ENCODE data around the gene TMEM95.
"Not testable (repeated sequence)": the region's sequence is repeated elsewhere in the genome, so short reads cannot be mapped to it uniquely, and the experiment has no call there.

Gene TMEM95

DNA sequence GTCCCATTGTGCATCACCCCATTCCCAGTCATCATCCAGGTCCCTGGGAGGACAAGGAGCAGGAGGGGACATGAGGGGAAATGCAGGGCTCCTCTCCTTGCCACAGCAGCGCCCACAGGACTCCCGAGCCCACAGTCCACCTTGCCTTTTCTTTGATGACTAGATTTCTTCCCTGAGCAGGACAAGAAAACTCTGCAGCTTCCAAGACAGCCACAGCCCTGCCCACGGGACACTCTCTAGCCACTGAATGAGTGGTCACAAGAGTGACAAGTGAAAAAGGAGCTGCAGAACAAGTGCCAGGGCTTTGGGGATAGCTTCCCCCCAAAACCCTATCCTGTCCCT is 30.5 kb upstream of the TMEM95 start:
- DNase-seq = no peak

DNA sequence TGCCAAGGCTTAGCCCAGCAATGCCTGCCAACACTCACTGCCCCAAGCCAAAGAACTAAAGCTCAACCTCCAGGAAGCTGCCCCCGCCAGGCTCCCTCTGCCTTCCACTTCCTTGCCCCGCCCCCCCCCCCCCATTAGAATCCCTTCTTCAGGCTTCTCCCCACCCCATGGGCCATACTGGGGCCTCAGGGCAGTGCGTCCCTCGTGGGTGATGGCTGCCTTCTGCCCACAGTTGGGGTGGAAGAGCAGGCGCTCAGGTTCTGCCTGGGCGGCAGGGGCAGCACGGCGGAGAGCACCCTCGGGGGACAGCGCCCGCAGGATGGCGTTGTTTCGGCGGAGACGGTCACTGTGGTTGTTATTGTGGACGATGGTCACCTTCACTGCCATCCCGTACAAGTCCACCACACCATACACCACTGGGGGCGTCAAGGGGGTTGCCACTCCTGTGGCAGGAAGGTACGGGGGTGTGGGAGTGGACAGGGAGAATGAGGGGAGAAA is 29.9 kb upstream of the TMEM95 start:
- no peak for DNase-seq

DNA sequence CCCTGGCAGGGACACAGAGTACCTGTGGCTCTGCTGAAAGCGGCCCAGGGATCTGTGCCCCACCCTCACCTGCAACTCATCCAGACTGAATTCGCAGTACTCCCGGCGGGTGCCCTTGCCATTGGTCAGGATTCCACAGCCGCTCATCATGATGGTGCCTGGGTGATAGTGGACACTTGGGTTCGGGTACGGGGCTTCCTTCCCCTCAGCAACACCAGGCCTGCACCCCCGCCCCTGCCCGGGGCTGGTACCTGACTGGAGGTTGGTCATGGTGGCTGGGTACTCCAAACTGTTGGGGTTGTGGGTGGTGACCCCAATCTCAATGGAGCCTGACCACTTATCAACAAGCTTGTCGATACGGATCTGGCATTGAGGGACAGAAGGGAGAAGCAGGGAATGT is 28.8 kb upstream of the TMEM95 start:
- DNase-seq = no peak

DNA sequence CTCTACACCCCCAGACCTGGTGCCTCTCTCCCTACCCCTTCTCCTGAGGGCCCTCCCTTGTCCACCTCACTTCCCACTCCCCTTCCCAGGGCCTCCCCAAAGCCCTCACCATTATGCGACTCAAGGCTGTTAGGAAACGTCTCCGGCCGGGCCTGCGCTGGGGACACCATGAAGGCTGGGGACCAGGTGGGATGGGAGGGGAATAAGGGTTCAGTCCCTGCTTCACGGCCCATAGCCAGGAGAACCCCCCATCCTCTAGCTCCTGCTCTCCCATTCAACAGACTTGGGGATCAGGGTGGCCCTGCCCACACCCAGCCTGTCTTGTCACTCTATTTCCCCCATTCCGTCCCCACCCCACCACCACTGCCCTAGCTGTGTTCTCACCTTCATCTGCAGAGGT is 27.9 kb upstream of the TMEM95 start:
- no peak for DNase-seq

DNA sequence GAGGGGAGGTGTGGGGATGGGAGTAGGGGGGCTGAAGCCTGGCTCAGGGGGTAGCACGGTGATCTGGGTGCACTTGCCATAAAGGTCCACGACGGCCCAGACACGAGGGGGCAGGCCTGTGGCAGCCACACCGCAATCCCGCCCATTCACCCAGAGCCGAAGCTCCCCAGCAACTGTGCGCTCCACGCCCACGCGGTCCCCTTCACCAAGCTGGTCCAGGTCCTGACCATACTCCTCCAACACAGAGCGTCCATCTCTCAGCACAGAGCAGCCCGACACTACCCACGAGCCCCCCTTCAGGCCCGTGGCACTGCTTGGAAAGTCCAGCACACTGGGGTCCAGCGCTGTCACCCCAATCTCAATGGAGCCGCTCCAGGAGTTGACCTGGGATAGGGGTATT is 27.5 kb upstream of the TMEM95 start:
- no peak for DNase-seq

DNA sequence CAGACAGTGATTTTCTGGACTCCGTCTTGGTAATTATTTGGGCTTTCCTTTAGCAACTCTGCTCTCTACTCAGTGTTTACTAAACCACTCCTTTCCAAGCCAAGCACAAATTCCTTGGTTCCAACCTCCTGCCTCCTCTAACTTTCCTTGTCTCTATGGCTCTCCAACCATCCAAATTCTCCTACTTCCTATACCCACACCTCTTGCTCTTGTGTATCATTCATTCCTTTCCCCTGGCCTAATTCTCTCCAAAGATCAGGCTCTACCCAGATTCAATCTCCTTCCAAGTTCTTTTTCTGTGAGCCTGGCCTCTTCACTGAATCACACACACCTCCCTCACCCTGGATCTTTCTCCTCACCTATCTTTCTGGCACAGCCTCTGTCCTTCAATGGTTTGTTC is 26.9 kb upstream of the TMEM95 start:
- no peak for DNase-seq

DNA sequence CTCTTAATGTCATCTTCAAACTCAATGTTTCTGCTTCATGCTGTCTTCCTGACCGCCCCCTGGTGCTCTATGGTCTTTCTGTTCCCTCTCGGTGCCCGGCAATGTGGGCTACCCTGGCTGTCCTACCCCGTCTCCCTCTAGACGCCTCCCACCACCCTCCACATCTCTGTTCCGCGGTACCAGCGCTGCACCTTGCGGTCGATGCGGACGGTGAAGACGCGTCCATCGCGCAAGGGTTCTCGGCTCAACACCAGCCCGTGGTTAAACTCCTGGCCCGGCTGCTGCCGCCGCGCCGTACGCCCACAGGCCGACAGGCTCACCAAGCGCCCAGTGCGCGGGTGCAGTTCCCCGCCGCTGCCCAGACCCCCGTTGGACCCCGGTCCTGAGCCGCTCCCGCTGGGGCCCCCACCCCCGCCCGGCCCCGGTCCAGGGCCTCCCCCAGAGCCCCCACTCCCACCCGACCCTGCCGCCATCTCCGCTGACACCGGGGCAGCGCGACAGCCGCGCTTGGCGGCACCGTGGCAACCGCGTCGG is 26.0 kb upstream of the TMEM95 start, which contains the start of gene NEURL4:
Gene NEURL4 (minus strand): TSS at position 496 of the 534 bp plus-strand sequence. CDS start 23 bp downstream, at position 473.
- no peak for DNase-seq

DNA sequence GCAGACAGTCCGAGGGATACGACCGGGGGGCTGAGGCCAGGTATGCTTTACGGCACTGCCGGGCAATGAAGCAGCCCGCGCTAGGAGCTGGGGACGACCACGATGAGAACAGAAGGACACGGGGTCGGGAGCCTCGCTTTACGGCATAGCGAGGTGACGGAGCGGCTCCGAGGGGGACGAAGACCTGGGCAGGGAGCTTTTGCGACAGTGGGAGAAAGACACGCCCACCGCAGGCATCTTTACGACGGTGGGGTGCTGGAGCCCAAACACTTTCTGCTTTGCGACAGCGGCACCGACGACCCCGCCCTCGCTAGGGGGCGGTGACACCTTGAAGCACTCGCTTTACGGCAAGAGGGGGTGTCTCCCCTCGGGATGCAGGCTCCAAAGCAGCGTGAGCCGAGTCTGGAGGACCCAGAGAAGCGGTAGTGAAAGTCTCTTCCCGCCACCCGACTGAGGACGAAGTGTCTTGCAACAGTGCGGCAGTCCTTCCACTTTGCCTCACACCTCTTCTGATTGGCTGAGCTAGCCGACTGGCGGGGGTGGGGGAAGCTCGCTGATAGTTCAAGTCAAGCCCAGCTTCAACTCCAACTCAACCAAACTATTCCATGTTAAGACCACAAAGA is 25.5 kb upstream of the TMEM95 start:
- DNase-seq = peak; percentile 96

DNA sequence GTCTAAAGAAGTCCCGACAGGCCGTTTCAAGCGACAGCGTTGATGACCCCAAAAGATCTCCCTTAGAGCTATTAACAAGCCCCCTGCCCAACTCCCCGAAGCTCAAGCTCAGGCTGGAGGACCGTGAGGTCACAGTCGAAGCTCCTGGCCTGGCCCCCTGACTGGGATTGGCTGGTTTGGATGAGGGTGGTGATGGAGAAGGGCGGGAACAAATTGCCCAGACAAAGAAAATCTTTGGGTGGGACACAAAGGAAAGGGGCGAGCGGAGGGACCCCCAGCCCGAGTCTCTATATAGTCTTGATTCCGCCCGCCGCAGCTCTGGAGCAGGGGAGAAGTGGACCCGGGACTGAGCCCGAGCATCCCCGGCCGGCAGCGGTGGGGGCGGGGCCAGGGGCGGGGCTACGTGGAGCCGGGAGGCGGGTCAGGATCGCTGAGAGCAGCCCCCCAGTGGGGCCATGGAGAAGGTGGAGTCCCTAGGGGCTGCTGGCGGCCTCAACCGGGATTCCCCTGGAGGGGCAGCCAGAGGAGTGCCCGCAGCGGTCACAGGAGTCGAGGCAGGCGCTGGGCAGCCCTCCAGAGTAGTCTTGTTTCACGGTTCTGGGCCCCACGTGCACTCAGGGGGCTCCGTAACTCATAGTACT is 24.8 kb upstream of the TMEM95 start:
- DNase-seq = peak; percentile 86

DNA sequence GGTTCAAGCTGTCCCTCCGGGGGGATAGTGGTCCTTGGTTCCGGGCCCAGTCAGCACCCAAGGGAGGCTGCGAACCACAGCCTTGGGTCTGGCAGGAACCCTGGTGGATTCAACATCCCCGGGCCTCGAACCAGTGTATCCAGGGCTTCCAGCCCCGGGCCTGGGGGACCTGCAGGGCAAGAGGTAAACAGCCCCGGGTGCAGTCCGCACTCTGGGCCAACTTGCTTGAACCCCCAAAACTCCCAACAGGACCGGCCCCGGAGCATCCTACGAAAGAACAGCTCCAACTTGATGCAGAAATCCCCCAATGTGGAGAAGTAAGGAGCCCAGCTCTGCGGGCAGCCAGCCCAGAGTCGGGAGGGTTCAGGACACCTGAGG is 24.3 kb upstream of the TMEM95 start:
- no peak for DNase-seq

DNA sequence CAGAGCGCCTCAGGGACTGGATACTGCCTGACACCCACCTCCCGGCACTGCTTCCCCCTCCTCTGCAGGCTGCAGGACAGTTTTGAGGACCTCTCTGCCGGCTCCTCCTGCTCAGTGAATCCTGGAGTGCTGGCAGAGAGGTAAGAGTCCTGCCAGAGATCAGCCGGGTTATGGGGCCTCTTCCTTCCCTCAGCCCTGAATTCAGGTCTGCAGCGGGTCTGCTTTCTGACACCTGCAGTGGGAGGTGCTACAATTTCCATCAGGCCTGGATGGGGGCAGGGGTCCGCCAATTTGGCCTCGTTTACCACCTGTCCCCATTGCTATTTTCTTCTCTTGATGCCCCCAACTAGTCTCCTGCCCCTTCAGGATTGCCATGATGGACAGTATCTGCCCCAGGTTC is 22.8 kb upstream of the TMEM95 start:
- no peak for DNase-seq

DNA sequence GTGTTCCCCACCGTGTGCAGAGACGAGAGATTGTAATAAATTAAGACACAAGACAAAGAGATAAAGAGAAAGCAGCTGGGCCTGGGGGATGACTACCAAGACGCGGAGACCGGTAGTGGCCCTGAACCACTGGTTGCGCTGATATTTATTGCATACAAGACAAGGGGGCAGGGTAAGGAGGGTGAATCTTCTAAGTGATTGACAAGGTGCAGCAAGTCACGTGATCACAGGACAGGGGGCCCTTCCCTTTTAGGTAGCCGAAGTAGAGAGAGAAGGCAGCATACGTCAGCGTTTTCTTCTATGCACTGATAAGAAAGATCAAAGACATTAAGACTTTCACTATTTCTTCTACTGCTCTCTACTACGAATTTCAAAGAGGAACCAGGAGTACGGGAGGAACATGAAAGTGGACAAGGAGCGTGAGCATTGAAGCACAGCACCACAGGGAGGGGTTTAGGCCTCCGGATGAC is 22.3 kb upstream of the TMEM95 start:
- peak; percentile 51 for DNase-seq

DNA sequence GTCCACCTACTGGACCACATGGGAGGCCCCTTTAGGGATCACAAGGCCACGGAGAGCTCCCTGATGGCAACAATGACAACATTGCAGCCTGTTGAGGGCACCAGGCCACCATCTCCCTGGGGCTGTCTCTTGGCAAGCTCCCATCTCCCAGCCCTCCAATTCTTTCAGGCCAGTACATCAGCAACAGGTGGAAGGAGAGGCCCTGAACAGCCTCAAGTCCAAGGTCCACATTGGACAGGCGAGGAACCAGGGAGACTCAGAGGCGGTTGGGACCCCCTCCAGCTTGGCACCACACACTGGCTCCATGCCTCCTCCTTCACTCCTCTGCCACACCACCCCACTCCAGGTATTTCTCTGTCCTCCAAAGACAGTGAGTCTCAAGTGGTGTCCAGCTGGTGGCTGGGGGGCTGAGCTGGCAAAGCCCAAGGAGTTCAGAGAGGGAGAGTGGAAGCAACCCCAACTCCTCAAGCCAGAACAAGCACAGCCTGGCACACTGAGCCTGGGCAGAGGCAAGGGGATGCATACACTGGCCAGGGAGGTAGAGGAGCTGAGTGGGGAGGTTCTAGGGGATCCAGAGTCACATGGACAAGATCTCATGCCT is 19.9 kb upstream of the TMEM95 start:
- DNase-seq = no peak

DNA sequence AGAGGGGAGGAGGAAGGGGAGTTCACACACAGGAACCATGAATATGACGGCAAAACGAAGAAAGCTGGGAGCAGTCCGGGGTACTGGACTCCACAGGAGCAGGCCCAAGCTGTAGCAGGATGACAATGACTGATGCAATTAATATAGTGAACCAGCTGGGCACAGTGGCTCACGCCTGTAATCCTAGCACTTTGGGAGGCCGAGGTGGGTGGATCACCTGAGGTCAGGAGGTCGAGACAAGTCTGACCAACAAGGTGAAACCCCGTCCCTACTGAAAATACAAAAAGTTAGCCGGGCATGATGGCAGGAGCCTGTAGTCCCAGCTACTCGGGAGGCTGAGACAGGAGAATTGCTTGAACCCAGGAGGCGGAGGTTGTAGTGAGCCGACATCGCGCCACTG is 19.2 kb upstream of the TMEM95 start:
- DNase-seq = not testable (repeated sequence)

DNA sequence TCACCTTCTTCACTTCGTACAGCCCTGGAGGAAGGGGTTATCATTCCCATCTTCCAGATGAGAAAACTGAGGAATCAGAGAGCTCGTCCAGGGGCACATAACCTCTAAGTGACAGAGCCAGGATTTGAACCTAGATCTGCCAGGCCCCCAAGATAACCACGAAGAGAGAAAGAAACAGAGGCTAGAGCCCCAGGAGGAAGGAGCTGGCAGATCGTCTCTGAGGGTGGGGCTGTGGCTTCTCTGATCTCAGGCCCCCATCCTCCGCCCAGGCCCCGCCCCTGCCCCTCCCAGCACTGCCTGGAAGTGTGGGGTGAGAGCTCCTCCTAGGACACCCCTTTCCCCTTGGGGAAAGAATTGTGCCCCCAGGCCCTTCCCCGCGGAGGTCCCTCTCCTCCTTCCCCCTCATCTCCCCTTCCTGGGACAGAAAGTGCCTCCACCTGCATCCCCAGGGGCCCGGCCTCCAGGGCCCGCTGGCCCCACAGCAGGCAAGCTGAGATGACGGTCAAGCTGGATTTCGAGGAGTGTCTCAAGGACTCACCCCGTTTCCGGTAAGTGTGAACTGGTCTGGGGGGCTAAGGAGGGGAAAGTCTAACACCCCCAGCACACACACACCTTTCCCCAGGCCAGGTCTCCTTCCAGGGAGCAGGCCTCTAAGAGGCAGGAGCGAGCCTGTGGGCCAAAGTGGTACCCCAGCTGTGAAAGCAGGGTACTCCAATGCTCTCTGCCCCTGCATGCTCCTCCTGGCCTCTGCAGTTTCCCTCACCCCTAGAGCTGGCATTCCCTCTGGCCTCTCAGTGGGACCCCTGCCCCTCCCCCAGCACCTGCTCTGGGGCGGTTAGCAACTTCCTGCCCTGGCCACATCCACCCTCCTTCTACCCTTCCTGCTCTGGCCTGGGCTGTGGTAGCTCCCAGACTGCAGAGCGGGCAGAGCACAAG is 18.4 kb upstream of the TMEM95 start, which contains the start of gene ACAP1:
Gene ACAP1 (plus strand): TSS at position 290 of the 936 bp plus-strand sequence. CDS start 206 bp downstream, at position 496.
- peak; percentile 93 for DNase-seq

DNA sequence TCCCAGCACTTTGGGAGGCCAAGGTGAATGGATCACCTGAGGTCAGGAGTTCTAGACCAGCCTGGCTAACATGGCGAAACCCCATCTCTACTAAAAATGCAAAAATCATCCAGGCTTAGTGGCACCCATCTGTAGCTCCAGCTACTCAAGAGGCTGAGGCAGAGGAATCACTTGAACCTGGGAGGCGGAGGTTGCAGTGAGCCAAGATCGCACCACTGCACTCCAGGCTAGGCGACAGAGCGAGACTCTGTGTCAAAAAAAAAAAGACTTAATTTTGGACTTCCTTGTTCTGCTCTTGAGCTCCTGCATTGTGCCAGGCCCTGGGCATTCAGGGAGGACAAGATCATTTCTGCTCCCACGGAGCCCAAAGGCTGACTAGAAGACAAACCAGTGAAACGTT is 17.4 kb upstream of the TMEM95 start:
- not testable (repeated sequence) for DNase-seq

DNA sequence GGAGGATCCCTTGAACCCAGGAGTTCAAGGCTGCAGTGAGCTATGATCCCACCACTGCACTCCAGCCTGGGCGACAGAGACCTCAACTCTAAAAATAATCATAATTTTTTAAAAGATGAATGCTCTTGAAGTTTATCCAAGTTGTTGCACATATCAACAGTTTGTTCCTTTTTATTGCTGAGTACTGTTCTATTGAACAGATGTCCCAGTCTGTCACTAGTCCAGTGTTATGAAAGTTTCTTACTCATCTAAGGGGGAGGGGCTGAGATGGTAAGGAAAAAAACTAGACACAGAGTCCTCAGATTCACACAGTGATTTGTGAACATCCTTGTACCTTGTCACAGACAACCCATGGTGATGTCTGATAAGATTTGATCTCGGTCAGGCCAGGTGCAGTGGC is 14.8 kb upstream of the TMEM95 start:
- no peak for DNase-seq

DNA sequence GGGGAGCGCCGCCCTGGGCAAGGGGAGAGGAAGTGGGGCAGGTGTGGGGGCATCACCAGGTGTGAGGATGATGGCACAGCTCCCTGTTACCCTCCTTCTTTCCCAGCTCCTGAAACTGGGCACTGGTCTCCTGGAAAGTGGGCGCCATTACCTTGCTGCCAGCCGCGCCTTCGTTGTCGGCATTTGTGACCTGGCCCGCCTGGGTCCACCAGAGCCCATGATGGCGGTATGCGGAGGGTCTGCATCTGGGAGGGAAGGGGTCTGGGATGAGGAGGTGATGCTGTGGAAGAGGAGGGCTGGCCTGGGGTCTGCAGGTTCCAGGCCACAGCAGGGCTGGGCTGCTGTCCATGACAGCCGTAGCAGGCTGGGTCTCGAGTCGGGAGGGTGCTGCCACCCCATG is 13.1 kb upstream of the TMEM95 start:
- no peak for DNase-seq

DNA sequence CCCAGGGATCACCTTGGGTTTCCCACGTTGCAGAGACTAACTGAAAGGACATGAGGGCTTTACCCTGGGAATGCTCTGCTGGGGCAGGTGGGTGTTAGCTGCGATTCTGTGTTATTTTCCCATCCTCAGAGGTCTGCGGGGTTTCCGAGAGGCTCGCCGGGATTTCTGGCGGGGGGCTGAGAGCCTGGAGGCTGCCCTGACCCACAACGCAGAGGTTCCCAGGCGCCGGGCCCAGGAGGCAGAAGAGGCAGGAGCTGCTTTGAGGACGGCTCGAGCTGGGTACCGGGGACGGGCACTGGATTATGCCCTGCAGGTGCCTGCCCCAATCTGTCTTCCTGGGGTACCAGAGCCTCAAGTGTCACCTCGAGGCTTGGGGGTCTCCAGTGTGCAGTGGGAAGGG is 11.7 kb upstream of the TMEM95 start:
- DNase-seq = no peak

DNA sequence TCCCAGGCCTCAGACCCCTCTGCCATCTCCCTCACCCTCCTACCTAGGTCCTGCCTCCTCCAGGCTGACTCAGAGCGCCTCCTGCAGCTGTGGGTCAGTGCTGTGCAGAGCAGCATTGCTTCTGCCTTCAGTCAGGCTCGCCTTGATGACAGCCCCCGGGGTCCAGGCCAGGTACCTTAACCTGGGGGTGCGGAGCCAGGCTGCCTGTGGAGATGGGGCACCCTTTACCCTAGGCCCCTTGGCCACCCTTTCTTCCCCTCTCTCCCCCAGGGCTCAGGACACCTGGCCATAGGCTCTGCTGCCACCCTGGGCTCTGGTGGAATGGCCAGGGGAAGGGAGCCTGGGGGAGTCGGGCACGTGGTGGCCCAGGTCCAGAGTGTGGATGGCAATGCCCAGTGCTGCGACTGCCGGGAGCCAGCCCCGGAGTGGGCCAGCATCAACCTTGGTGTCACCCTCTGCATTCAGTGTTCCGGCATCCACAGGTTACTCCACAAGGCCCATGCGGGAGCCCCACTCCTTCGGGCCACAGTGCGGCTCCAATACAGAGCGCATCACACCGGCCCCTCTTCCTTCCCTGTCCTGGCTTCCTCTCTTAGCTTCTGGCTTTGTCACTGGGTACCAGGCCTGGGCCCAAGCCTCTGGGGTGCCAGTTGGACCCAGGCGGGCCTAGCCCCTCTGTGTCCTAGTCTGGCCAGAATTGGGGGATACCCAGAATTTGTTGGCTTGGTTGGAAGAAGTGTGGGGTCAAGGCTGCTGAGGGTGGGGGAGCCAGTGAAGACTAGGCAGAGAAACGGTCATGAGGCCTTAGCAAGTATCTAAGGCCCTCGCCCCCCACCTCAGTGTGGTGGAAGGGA is 8.0 kb upstream of the TMEM95 start:
- no peak for DNase-seq

DNA sequence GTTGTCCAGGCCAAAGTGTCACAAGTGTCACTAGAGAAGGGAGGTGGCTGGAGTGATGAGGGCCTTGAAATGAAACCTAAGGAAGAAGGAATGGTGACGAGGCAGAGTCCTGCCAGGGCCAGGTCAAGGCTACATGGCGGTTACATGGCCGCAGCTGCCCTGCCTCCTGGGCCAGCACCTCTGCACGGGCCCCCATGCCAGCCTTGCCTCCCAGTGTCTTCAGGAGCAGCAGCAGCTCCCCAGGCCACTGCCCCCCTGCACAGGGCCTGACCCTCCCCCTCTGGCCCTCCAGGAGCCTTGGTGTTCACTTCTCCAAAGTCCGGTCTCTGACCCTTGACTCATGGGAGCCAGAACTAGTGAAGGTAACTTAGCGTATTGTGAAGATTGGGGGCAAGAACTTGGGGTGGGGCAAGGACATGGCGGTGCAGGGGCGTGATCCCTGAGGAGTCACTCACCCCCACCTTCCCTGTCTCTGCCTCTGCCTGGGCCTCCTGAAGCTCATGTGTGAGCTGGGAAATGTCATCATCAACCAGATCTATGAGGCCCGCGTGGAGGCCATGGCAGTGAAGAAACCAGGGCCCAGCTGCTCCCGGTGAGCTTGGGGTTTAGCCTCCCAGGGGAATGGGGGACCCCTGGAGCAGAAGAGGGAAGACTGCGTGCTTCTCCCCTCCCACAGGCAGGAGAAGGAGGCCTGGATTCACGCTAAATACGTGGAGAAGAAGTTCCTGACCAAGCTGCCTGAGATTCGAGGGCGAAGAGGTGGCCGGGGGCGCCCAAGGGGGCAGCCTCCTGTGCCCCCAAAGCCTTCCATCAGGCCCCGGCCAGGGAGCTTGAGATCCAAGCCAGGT is 7.1 kb upstream of the TMEM95 start:
- DNase-seq = no peak

Data from stimulated activated CD8-positive, alpha-beta memory T cell treated with anti-CD3 and anti-CD28 coated beads, Interleukin-4, amount 100 ng/mL, for 48 hours (primary cell).